GM21717 (cell line): ENCODE measurements around the gene HELLS.
"Not testable (repeated sequence)": the region's sequence is repeated elsewhere in the genome, so short reads cannot be mapped to it uniquely, and the experiment has no call there.

ENCODE experiments used
- ATAC-seq: cut with Tn5 transposase; IDR thresholded peaks from one replicate; pipeline ENCODE4 v1.9.1; 2021; ENCODE audit warnings: mild to moderate bottlenecking, moderate library complexity; ENCODE audit not compliant: unreplicated experiment

Gene HELLS

DNA sequence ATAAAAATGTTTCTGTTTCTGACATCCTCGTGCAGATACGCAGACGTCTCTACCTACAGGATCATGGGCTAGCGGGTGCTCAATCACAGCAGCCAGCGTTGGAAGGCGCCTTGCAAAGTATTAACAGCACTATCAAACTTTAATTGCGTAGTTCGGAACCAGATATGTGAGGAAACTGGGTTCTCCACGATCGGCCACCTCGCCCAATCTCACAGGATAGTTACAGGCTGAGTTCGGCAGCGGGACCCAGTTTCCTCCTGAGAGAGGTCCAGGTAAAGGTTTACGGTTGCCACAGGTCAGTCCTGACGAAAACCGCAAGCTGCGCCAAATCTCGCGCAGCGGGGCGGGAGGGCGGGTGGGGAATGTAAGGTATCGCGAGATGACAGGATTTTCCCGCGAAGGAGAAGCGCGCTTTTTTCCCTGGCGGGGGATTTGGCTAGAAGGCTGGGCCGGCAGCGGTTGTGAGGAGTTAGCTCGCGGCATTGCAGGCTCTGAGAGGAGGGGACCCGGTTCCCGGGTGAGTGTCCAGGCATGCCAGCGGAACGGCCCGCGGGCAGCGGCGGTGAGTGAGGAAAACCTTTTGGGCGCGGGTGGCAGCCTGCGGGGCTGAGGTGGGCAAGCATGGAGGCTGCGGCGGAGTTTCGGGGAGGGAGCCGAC lies at the start of gene HELLS:
Gene HELLS, plus strand, starts transcription at position 398 of the 658 bp plus-strand sequence. Its CDS starts 134 bp downstream, at position 532.
- peak; percentile 82 for ATAC-seq

DNA sequence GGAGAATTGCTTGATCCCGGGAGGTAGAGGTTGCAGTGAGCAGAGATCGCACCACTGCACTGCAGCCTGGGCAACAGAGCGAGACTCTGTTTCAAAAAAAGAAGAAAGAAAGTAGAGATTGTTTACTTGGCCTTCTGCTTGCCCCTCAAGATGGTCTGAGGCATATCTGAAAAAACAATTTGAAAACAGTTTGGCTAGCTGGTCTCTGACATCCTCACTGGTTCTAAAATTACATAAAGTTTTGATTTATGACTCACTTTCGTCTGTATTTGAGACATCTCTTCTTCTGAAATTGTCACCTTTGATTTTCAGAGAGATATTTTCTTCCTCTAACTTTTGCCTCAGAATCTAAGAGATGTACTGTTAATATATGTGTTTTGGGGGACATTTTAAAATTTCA lies 49.6 kb upstream of the HELLS start:
- peak; percentile 72 for ATAC-seq

DNA sequence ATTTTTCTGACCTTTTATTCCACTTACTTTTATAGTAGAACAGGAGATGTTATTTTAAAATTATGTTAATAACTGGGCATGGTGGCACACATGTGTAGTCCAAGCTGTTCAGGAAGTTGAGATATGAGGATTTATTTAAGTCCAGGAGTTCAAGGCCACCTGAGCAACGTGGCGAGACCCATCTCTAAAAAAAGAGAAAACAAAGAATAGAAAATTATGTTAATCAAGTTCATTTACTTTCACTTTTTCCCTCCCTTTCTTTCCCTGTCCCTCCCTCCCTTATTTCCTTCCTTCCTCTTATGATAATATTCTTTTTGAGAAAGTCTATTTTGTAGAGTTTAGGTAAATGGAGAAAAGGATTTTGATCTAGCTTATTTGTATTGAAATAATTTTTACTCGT lies 48.9 kb upstream of the HELLS start:
- no peak for ATAC-seq

DNA sequence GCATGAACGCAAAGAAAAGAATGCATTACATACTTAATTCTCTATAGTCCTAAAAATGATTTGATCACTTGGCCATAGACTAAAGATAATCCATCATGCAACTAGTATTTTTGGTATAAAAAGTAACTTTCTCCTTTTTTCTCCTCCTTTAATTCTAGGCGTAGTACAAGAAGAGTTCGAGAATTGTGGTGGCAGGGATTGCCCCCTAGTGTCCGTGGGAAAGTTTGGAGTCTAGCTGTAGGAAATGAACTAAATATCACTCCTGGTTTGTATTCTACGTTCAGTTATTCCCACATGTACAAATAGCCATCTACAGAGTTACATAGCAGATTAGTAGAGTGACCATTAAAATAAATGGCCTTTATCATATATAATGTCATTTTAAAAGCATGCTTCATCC lies 45.5 kb upstream of the HELLS start:
- no peak for ATAC-seq

DNA sequence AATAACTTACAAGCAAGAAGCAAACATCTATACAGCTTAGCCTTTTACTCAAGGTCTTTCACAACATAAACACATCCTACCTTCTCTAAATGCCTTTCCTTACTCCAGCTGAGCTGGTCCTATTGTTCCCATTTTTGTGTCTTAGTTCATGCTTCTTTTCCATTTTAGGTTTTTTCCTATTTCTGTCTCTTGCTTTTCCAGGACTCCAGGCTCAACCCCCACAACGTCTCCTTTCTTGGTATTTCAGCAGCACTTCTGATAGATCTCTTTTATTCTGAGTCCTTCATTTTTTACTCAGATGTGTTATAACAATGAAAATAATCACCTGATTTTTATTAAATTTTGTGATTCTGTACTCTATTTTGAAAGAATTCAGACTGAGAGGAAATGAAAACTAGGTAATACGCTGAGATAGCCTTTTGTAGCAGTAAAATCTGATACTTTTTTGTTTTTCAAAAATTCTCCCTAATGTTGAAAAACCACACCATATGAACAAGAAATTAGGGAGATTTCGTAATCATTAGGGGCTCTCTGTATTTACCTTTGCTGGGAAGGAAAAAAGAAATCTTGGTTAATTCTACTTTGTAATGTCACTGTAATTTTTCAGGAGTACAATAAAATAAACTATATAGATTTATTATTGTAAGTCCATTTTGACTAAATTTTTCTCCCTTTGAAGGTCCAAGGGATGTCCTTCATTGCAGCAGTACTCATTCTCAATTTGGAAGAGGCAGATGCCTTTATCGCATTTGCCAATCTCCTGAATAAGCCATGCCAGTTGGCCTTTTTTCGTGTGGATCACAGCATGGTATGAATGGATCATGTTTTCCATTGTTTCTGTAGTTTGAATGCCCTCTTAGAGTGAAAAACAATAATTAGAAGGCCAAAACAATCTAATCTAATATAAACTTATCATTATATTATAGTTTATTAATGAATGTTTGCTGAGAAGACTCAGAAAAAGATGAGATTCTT lies 24.0 kb upstream of the HELLS start:
- no peak for ATAC-seq

DNA sequence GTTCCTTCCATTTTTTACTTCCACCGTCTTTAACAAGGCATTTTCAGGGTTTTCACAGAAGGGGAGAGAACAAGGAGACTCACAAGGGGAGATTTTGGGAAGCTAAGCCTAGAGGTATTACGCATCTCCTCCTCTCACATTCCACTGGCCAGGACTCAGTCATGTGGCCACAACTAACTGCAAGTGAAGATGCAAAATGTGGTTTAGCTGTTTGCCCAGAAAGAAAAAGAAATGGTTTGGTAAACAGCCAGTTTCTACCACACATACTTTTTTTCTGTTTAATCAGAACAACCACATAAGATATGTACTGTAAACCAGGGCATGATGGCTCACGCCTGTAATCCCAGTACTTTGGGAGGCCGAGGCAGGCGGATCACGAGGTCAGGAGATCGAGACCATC lies 21.4 kb upstream of the HELLS start:
- ATAC-seq: no peak

DNA sequence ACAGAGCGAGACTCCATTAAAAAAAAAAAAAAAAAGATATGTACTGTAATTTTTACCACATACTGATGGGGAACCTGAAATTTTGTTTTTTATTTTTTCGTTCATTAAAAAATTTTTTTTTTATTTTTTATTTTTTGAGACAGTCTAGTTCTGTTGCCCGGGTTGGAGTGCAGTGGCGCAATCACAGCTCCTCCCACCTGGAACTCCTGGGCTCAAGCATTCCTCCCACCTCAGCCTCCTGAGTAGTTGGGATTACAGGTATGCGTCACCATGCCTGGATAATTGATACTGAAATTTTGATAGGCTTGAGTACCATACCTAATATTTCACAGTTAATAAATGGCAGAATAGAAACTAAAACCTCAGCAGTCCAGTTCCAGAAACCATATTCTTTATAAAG lies 20.9 kb upstream of the HELLS start:
- ATAC-seq: no peak

DNA sequence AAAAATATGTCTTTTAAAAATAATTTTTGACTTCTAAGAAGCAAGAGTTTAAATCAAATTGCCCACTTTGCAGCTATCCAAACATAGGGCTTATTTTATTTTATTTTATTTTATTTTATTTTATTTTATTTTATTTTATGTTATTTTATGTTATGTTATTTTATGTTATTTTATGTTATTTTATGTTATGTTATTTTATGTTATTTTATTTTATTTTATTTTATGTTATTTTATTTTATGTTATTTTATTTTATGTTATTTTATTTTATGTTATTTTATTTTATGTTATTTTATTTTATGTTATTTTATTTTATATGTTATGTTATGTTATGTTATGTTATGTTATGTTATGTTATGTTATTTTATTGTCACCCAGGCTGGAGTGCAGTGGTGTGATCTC lies 14.0 kb upstream of the HELLS start:
- ATAC-seq: not testable (repeated sequence)

DNA sequence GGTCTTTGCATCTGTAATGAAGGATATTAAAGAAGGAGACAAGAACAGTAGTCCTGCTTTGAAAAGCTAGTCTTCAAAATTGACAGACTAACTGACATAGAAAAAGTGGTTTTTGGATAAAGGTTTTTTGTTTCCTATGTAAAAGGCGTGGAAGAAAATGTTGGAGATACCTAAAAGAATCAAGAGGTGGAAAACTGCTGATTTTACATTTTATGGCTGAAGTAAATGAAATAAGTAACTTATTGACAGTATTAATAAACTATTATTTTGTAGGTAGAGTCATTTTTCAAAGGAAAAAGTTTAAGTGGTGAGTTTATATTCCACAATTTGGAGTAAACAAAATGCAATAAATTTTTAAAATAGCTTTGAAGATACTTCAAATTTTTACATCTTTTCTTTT lies 12.6 kb upstream of the HELLS start:
- ATAC-seq: no peak

DNA sequence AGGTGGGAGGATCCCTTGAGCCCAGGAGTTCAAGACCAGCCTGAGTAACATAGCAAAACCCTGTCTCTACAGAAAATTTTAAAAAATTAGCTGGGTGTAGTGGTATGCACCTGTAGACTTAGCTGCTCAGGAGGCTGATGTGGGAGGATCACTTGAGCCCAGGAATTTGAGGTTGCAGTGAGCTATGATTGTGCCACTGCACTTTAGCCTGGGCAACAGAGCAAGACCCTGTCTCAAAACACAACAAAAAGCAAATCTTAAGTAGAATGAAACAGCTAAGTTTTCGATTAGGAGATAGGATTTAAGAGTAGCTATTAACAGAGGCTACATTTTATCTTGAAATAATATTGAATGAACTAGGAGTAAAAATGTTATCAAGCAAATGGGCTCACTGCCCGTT lies 3.3 kb upstream of the HELLS start:
- not testable (repeated sequence) for ATAC-seq

DNA sequence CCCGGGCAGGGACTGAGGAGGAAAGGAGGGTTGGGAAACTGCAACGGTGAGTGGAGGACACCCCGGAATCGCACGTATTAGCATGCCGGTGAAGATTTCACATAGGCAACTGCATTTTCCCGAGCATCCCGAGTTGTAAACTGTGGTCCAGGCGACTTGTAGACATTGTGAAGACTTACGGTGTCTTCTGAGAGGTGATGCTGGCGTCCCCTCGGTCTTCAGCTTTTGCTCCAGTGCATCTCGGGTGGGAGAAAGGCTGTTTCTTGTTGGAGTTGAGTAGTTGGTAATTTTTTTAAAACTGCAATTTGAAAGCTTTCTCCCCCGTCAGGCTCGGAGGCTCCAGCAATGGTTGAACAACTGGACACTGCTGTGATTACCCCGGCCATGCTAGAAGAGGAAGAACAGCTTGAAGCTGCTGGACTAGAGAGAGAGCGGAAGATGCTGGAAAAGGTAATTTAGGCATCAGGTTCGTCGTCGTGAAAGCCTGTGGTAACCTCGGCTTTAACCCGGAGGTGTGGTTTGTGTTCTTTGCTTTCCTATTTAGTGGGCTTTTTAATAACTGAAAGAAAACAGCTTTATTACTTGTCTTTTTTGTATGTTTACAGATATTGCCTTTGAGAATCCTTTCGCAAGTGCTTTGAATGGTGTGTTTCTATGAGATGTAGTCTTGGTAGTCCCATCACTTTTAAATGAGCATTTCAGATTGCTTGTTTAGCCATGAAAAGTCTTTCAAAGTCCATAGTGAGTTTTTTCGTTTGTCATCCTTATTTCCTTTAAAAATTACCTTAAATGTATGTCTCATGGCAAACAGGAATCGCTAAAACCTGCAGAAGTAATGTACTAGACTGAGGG lies 687 bp downstream of the HELLS start:
- ATAC-seq: peak; percentile 9

DNA sequence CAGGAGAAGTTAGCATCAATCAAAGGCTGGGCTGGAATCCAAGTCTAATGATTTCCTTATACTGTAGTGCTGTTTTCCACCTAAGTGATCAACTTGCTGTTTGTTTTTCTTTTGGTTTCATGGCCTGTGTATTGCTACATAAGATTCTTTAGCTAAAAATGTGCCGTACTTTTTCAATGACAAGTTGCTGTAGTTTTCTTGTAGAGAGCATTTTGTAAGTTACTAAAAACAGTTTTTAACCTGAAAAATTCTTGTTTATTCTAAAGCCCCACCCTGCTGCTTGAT lies 1.3 kb downstream of the HELLS start:
- ATAC-seq: peak; percentile 28

DNA sequence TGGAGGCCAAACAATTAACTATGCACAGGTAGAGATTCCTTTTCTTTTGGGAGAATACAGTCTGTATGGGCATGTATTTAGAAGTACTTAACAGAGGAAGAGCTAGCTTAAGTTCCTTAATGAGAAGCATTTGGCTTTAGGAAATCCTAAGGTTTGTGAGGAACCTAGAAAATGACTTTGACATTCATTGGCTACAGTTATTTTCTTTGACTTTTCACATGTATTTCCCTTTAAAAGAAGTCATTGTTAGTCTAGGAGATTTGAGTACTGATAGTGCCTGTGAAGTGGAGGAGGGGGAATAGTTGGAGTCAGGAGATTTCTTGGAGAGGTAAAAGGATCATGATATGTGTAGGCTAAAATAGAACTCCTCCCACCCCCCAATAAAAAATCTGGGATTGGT lies 3.6 kb downstream of the HELLS start:
- no peak for ATAC-seq

DNA sequence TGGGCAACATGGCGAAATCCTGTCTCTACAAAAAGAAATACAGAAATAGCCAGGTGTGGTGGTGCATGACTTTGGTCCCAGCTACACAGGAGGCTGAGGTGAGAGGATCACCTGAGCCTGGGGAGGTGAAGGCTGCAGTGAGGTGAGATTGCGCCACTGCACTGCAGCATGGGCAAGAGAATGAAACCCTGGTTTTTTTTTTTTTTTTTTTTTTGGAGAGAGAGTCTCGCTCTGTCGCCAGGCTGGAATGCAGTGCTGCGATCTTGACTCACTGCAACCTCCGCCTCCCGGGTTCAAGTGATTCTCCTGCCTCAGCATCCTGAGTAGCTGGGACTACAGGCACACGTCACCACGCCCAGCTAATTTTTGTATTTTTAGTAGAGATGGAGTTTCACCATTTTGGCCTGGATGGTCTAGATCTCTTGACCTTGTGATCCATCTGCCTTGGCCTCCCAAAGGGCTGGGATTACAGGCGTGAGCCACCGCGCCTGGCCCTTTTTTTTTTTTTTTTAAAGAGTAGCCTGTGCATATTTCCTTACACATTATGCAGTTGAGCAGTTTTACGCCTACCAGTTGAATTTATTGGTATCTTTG lies 22.2 kb downstream of the HELLS start:
- not testable (repeated sequence) for ATAC-seq

DNA sequence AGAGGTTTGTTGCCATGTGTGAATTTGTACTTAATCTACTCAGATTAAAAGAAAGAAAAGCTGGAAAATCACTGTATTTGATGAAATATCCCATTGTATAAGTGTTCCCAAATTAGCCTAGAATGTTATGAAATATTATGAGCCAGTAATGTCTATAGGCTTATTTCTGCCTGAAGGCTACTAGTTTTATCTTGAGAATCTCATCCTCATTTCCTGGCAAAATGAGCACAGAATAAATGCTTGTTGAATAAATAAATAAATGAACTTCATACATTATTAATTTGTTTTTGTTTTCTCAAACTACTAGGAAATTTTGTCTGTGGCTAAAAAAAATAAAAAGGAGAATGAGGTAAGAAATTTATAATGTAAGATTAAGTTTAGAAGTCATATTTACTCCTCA lies 25.5 kb downstream of the HELLS start:
- ATAC-seq: no peak

DNA sequence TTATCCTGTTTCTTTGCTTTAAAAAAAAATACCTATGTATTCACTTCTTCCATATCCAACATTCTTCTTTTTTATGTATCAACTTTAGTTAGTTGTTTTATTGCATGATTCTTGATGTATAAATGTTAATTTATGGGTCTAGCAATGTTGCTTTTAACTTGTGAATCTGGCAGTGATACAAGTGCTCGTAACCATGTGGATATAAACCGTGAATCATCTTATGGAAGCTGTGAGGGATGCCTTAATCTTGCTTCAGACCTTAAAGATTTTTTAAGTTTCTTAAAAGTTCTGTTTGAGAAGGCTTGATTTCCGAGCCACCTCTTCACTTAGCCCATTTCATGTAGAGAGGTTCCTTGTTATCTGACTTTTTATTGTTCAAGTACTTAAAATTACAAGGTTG lies 25.9 kb downstream of the HELLS start:
- no peak for ATAC-seq

DNA sequence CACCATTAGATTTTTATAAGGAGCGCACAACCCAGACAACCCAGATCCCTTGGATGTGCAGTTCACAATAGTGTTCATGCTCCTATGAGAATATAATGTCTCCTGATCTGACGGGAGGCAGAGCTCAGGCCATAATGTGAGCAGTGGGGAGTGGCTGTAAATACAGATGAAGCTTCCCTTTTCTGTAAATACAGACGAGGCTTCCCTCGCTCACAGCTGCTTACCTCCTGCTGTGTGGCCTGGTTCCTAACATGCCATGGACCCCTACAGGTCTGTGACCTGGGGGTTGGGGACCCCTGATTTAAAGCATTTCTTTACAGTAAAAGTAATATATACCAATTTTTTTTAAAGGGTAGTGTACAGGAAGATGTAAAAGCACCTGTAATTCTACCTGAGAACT lies 33.2 kb downstream of the HELLS start:
- ATAC-seq: no peak

DNA sequence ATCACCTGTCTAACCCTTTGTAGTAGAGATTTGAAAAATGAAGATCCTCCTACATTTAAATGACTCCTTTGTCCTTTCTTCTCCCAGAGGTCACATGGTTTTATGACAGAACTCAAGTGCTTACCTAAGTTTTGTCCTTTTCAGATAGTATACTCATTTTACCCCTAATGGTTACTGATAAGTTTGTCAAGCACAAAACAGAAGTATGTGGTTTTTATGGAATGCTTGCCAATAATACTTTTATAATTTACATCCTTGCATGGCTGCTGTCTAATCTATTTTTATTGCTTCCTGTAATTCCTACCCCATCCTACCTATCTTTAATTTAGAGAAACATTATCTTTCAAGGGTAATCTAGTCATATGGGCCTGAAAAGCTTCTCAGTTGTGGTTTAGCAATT lies 37.5 kb downstream of the HELLS start:
- no peak for ATAC-seq

DNA sequence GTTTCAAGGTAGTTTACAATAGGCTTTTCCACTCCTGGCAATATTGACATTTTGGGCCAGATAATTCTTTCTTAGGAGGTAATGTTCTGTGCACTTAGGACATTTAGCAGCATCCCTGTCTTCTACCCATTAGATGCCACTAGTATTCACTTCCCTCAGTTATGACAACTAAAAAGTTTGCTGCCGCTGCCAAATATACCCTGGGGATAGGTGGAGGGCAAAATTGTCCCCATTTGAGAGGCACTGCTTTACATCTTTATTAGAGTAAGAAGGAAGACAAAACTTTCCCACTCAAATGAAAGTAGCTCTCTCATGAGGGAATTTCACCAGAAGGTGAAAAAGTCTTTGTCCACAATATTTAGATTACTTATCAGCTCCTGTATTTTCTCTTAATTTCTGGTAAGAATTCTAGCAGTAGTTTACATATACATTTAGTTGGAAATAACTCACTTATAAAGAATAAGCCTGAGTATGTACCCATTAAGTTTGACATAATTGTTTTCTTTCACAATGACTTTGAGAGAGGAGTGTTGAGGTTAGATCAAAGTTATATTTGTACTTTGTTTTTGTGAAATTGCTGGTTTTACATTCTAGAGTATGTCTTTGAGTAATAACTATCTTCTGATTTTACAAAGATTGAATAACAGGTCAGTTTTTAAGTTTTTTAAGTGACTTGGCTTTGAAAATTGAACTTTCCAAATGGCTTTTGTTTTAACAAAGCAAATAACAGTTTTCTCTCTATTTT lies 46.0 kb downstream of the HELLS start:
- ATAC-seq: peak; percentile 86

DNA sequence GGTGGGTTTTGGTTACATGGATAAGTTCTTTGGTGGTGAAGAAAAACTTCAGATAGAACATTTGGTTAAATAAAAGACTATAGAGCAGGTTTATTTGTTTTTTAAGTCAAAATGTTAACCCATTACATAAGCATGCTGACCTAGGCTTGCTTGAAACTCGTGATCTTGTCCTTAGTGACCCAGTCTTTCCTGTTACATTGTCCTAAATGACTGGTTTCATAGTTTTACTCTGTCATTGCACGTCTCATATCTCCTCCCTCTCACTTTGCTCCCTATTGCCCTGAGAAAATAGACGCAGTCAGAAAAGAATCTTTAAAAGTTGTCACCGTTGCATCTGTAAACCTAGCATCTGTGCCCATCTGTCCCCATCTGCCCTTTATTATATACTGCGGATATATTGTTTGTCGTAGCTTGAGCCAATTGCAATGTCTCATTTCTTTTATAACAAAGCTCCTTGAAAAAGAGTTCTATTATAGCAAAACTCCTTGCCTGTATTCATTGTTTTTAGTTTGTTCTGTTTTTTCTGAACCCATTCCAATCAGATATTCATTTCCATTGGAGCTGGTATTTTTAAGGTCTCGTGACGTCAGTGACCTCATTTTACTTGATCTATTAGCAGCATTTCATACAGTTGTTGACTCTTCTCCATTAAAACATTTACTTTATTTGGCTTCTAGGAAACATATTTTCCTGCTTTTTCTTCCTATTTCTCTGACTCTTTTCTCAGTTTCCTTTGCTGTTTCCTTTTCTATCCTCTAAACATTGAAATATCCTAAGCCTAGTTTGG lies 57.3 kb downstream of the HELLS start:
- ATAC-seq: no peak
